Measurements from ENCODE around the gene SF3B2.

- TF ChIP-seq MAX (IDR thresholded peaks at IDR 0.05; ENCODE audit: low read depth, low read length) (no peak), CTCF (IDR thresholded peaks at IDR 0.05; ENCODE audit: low read depth, low read length) (no peak), POLR2A (IDR thresholded peaks at IDR 0.05; ENCODE audit: extremely low read depth, insufficient read length) (no peak), MYC (IDR thresholded peaks at IDR 0.05; ENCODE audit: low read depth, low read length) (no peak)
These were observed 28.1 kb downstream of the SF3B2 start for GRCh38 chr11:66080055-66080817.

All from NB4 (cell line).